NK-92 treated with Interleukin-12 subunit alpha and Interleukin-12 subunit beta, amount 100 ng/mL, for 24 hours (cell line): ENCODE results near the gene TRPM7.
"Not testable (repeated sequence)": the region's sequence is repeated elsewhere in the genome, so short reads cannot be mapped to it uniquely, and the experiment has no call there.

Experiments
- DNase-seq: peaks from one replicate; lab custom pipeline; 2025; lab: John Stamatoyannopoulos, UW

TRPM7 gene

DNA sequence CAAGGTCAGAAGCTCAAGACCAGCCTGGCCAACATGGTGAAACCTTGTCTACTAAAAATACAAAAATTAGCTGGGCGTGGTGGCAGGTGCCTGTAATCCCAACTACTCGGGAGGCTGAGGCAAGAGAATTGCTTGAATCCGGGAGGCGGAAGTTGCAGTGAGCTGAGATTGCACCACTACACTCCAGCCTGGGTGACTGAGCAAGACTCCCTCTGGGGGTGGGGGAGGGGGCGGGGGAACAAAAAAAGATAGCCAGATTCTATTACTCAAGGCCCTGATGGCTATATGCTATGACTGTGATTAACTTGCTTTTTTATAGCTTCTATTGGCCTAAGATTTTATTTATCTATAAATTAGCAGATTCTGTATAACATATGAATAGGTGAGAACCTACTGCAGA, 112.8 kb downstream of the TRPM7 start:
- DNase-seq, result not testable (repeated sequence)

DNA sequence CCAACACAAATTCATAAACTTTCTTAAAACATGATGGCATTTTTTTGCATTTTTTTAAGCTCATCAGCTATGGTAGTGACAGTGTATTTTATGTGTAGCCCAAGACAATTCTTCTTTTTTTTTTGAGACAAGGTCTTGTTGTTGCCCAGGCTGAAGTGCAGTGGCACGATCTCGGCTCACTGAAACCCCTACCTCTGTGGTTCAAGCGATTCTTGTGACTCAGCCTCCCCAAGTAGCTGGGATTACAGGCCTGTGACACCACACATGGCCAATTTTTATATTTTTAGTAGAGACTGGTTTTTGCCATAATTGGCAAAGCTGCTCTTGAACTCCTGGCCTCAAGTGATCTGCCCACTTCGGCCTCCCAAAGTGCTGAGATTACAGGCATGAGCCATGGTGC, 122.8 kb downstream of the TRPM7 start:
- DNase-seq, result no peak

DNA sequence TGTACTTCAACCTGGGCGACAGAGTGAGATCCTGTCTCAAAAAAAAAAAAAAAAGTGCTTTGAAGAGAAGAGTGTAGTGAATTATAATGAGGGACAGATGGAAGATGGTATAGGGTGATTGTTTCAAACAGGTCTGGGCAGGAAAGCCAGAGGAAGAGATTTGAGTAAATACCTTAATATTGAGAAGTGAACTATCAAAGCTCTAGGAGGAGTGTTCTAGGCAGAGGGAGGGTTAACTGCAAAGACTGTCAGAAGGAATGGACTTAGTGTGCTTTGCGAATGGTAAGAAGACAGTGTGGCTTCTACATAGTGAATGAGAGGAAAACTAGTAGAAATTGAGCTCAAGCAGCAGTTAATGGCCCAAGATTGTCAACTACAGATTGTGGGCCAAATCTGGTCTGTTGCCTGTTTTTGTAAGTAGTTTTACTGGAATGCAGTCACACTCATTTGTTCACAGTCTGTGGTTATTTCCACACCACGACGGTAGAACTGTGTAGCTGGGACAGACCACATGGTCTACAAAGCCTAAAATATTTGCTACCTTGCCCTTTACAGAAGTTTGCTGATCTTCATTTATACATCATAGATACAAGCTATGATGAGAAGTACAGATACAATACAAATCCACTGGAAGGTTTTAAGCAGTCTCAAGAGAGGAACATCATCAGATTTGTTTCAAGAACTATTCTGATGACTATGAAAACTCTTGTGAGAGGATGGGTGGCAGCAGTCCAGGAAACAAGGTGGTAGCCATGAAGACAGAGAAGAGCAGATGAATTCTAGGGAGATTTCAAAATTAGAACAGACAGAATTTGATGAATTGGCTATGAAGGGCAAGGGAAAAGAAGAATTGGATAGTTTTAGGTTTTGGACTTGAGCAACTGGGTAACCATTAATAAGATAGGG, 123.6 kb downstream of the TRPM7 start:
- DNase-seq, result no peak

DNA sequence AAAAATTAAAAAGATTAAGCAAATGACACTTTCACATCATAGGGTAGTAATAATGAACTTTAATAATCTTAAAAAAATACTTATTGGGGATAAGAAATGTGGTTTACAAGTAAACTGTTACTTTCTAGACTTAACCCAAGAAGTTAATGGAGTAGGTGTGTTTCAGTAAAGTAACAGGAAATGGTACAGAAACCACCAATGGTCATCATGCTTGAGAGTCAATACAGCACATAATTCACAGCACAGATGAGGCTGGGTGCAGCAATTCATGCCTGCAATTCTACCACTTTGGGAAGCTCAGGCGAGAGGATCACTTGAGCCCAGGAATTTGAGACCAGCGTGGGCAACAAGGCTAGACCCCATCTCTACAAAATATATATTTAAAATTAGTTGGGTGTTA, 128.6 kb downstream of the TRPM7 start:
- DNase-seq, result no peak

DNA sequence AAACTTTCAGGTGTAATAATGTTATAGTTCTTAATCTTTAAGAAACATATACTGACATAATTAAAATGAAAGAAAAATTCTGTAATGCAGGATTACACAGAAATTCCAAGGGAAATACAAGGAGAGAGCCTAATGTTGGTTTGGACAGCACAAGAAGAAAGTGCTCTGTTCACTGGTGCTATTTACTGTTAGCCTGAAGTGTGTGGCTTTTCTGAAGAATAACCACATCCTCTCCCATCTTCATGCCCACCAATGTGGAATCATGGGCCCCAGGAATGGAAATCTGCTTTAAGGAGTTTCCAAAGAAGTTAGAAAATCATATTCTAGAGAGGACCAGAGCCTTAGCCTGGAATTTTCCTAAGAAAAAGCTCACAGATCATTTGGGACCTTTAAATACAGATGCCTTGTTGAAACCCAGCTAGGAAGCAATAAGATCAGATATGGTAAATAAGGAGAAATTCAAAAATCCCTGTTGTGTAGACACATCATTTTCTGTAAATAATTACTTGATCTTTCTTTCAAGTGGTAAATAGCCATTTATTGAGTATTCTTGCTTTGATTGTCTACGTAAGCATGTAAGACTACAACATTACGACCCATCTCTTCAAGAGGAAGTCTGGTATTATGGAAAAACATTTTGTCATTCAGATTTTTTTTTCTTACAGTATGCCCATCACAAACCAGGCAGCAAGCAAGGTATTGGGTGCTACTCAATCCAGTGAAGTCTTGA, 129.8 kb downstream of the TRPM7 start:
- DNase-seq, result no peak

DNA sequence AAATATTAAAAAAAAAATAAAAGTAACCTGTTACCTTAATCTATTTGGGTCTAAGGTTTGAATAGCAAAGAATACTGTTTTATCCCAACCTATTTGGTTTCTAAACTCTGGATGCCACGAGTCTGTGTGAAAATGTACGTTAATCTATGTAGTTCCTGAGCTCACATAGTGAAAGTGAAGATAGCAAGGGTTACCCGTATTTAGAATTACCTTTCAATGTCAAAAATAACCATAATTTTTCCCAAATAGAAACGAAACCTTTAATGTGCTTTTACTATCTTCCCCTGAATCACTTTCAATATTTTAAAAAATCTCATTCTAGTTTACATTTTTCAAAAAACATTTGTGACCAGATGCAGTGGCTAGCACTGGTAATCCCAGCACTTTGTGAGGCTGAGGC, 134.4 kb downstream of the TRPM7 start:
- DNase-seq, result no peak

DNA sequence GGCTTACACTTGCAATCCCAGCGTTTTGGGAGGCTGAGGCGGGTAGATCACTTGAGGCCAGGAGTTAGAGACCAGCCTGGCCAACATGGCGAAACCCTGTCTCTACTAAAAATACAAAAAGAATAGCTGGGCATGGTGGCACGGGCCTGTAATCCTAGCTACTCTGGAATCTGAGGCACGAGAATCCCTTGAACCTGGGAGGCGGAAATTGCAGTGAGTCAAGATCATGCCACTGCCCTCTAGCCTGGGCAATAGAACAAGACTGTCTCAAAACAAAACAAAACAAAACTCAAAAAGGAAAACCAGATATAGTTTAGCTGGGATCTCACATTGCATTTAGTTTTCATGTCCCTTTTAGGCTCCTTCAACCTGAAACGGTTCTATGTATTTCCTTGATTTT, 137.3 kb downstream of the TRPM7 start:
- DNase-seq, result no peak

DNA sequence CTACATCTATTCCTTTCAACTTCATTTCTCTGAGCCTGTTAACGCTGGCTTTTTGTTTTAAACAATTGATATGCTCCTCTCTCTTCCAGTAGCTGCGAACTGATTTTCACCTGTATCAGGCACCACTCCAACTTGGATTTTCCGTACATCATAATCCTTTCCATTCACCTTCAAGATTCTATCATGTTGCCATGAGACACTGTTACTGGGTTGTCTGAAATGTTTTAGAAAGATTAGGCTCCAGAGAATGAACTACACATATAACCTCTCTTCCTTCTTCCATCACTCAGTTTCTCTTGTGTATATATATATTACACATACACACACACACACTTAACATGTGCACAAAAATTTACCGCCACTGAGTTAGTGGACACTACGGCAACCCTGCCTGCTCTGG, 140.0 kb downstream of the TRPM7 start, which contains the start of gene USP50:
USP50 (minus strand) TSS at position 101 of the 400 bp plus-strand sequence. CDS start 141 bp downstream, outside the sequence.
- DNase-seq, result no peak

DNA sequence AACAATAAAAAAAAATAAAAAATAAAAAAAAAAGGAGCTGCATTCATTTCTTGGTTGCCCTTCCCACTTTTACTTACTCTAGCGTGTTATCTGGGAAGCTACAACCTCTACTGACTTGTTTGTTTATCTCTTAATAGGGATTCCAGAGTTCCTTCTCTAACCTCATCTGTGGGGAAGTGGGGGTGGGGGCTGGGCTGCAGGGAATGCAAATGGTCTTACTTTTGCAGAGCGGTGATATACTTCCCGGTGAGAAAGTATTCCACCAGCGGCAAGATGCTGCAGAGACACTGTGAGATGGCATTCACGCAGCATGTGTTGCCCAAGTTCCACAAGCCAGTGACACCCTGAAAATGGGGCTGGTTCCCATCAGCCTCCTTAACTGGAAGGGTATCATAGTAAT, 142.2 kb downstream of the TRPM7 start:
- no peak for DNase-seq

DNA sequence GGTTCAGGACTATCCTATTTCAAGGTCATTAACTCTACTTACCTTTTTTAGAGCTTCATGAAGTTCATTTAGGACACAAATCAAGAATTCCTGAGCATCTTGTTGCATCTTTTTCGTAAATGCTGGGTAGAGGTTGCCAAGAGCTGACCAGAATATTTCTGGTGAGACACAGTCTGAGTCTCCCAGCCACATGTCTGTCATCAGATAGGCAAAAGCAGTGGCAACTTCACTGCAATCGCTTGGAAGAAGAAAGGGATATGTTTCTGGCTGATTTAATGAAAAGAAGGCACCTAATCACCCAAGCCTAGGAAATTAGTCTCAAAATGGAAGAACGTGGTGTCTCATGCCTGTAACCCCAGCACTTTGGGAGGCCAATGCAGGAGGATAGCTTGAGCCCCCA, 143.0 kb downstream of the TRPM7 start:
- DNase-seq, result no peak

DNA sequence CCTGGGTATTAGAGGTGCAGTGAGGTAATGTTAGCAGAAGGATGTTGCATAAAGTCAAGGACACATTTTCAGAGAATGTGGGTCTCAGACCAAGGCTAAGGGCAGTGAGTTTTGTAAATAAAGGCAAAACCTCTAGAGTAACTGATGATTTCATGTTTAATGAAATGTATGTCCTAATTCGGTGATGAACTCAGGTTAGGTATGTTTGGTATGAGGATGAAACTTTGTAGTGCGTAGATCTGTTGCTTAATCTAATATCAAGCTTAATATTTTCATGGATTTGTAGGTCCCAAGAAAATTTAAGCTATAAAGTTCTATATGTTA, 143.7 kb downstream of the TRPM7 start:
- DNase-seq, result no peak

DNA sequence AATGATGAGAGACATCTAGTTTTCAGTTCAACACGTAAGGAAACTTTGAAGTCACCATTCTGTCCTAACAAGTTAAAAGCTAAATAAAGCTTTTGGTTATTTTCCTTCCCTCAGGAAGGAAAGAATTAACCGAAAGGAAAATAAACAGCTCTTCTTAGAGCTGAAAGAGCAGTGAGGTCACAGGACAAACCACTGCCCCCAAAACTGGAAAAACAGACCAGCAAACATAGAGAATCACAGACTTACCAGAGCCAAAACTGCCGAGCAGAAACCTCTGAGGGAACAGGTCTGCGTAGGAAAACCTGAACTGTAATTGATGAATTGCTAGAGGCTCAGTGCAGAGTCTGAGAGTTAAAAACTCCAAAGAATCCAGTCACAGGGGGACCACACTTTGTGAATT, 154.8 kb downstream of the TRPM7 start:
- no peak for DNase-seq

DNA sequence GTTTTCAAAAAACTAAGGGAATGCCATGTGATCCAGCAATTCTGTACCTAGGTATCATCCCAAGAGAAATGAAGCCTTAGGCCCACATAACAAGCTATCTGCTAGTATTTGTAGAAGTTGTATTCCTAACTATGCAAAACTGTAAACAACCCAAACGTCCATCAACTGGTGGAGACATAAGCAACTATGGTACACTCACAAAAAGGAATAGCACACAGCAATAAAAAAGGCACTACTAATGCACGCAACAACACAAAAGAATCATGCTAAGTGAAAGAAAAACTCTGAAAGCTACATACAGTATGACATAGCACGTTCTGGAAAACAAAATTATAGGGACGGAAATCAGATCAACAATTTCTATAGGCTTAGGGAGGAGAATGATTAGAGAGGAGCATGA, 155.4 kb downstream of the TRPM7 start:
- DNase-seq, result no peak

DNA sequence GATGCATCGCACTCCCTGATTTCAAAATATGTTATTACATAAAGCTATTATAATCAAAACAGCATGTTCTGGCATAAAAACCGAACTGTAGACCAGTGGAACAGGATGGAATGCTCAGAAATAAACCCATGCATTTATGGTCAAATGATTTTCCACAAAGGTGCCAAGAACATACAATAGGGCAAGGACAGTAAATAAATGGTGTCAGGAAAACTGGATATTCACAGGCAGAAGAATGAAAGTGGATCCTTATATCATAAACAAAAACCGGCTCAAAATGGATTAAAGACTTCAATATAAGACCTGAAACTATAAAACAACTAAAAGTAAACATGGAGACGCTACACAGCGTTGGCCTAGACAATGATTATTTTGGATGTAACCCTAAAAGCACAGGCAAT, 162.7 kb downstream of the TRPM7 start:
- DNase-seq, result no peak

DNA sequence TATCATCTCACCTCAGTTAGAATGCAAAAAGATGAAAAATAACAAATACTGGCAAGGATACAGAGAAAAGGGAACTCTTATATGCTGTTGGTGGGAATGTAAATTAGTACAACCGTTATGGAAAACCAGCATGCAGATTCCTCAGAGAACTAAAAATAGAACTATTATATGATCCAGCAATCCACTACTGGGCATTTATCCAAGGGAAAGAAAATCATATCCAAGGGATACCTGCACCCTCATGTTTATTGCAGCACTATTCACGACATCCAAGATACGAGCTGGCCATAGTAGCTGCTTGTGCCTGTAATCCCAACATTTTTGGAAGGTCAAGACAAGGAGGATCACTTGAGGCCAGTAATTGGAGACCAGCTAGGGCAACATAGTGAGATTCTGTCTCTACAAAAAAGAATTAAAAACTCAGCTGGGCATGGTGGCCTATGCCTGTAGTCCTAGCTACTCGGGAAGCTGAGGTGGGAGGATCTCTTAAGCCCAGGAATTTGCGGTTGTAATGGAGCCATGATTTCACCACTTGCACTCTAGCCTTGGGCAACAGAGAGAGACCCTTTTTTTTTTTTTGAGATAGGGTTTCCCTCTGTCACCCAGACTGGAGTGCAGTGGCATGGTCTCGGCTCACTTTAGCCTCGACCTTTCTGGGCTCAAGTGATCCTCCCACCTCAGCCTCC, 166.7 kb downstream of the TRPM7 start:
- DNase-seq, result no peak

DNA sequence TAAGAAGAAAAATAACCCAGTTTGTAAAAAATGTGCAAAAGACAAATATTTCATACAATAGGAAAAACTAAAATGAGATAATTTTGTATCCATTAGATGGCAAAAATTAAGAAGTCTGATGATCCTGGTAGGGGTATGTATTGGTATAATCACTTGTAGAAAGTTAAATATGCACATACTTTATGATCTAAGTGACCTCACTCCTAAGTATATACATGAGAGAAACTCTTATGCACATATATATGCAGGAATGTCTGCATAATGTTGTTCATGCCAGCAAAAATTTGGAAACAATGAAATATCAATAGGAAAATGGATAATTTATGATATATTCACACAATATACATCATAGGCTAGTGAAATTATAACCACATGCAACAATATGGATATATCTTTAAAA, 173.6 kb downstream of the TRPM7 start:
- DNase-seq, result no peak
